Head of caudate nucleus (tissue), 42 donors: ENCODE data around the gene CDK2AP2.
"Not testable (repeated sequence)": the region's sequence is repeated elsewhere in the genome, so short reads cannot be mapped to it uniquely, and the experiment has no call there.

Experiments used
- DNase-seq, 42 donors: peaks; one replicate each; pipeline versions ENCODE4 v3.0.0 to v3.0.0-alpha.2; 2020 to 2021; ENCODE audit warnings: mixed read lengths in 7 of 42
- intact Hi-C: fragments of 100-400 bp; cut with DNase I; formaldehyde crosslinking; loops from one replicate; pipeline ENCODE4 v1.15.0; 2022

CDK2AP2 gene

GRCh38 chr11:67493548-67494370 is 14.2 kb downstream of the CDK2AP2 start:
- DNase-seq, result no peak
- intact Hi-C loops, result no loop called here

- no peak for DNase-seq
- intact Hi-C loops, result no loop called here
These were observed 15.0 kb downstream of the CDK2AP2 start for GRCh38 chr11:67492801-67493547.

DNA sequence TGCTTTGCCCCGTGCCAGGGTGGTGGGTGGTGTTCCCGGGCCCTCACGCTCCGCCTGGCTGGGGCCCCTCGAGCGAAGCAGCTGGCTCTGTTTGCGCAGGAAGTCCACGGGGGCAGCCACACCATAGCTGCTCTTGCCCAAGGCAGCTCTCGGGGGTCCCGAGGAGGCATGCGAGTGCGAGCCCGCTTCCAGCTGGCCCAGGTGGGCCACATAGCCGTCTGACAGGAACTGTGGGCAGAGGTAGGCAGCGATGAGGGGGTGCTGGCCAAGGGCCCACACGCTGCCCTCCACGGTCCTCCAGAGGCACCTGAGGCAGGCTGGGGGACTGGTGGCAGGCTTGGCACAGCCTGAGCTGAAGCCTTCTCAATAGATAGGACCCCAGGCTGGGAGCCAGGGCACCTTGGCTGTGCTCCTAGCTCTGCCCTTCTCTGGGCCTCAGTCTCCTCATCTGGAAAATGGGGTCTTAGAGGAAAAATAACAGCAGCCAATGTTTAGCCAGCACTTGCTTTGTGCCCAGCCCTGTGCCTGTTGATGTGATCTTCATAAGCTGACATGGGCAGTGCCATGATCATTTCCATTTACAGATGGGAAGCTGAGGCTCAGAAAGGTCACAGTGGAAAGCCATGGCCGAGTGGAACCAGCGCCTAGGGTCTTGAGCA is 15.8 kb downstream of the CDK2AP2 start:
- no peak for DNase-seq
- intact Hi-C loops, result no loop called here

DNA sequence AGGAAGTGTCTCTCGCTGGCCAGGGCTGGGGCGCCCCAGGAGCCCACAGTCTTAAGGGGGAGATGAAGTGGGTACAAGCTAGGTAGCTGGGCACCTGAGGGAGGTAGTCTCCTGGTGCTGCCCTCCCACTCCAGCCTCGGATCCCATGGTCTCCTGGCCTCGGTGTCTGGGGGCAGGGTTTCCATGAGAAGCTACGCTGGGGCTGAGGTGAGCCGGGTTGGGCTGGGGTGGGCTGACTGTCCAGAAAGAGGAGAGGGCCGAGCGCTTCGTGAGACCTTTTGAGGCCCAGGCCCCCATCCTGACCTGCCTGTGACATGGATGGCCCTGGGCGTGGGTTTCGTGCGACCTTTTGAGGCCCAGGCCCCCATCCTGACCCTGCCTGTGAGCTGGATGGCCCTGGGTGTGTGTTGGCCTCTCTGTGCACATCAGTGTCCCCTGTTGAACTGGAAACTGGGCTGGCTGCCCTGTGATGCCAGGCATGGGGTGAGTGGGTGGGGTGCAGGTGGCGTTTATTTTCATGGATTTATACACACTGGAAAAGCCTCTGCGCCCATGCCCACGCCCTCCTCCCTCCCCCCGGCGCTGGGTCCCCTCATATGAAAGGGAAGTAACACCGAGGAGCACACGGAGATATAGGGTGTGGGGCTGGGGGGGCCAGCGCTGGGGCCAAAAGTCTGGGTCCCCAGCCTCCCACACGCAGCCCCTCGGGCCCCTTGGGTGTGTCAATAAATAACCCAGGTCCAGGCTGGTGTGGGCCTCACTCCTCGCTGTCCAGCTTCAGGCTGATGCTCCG is 16.5 kb downstream of the CDK2AP2 start:
- DNase-seq, result no peak
- intact Hi-C loops, result no loop called here

GRCh38 chr11:67490727-67491065 is 17.3 kb downstream of the CDK2AP2 start:
- intact Hi-C loops, result no loop called here
- no peak for DNase-seq

DNA sequence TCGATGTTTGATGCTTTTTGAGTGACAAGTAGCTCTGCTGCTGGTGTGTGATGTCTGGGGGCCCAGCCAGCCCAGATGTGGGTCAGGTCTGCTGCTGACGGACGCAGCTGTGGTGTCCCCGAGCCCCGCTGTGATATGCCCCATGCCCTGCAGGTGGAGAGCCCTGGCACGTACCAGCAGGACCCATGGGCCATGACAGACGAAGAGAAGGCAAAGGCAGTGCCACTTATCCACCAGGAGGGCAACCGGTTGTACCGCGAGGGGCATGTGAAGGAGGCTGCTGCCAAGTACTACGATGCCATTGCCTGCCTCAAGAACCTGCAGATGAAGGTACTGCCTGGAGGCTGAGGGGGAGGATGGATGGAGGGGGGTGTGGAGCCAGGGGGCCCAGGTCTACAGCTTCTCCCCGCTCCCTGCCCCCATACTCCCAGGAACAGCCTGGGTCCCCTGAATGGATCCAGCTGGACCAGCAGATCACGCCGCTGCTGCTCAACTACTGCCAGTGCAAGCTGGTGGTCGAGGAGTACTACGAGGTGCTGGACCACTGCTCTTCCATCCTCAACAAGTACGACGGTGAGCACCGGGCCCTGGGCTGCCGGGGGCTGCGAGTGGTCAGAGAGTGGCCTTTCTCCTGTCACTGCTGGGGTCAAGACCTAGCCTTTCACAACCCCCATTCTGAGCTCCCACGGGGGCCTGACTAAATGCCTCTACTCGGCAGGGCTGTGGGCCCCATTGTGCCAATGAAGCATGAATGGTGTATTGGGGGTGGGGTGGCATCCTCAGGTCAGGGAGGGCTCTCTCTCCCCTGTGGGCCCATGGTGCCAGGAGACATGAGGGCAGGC is 17.9 kb downstream of the CDK2AP2 start:
- intact Hi-C loops, result no loop called here
- DNase-seq, result no peak

DNA sequence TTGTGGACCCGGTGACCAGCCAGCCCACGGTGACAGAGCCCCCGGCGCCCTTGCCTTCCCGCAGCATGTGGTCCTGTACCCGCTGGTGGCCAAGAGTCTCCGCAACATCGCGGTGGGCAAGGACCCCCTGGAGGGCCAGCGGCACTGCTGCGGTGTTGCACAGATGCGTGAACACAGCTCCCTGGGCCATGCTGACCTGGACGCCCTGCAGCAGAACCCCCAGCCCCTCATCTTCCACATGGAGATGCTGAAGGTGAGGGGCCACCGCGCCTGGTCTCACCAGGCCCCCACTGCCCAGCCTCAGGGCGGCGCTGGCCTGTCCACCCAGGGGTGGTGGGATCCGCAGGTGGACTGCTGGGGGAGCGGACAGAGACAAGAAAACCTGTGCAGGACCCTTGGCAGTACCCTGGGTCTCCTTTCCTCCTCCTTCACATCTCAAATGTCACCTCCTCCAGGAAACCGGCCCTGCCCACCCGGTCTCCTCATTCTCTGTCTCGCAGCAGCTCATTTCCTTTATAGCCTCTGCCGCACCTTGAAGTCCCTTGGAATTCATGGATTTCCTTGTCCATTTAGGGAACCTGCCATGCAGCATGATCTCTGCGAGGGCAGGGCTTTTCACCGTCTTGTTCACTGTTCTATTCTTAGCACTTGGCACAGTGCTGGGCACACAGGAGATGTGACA is 18.6 kb downstream of the CDK2AP2 start:
- intact Hi-C loops, result no loop called here
- no peak for DNase-seq

DNA sequence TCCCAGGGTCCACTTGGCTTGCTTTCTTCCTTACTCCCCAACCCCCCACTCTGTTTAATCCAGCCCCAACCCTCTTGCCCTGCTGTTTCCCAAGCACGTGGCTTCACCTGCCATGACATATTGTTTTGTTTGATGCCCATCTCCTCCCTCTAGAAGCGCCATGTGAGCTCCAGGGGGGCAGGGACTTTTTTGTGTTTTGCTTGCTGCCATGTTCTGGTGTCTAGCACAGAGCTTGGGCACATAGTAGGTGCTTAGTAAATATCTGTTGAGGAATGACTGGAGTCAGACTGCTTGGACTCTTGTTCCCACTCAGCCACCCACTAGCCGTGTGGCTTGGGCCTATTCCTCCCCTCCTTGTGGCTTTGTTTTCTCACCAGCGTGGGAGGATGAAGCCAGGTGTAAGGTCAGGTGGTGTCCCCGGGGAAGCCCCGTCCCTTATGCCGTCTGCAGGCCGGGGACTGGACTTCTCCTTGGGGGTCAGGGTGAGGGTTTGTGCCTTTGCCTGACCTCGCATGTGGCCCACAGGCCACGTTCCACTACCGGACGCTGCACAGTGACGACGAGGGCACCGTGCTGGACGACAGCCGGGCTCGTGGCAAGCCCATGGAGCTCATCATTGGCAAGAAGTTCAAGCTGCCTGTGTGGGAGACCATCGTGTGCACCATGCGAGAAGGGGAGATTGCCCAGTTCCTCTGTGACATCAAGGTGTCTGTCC is 21.3 kb downstream of the CDK2AP2 start:
- no peak for DNase-seq
- intact Hi-C loops, result no loop called here

DNA sequence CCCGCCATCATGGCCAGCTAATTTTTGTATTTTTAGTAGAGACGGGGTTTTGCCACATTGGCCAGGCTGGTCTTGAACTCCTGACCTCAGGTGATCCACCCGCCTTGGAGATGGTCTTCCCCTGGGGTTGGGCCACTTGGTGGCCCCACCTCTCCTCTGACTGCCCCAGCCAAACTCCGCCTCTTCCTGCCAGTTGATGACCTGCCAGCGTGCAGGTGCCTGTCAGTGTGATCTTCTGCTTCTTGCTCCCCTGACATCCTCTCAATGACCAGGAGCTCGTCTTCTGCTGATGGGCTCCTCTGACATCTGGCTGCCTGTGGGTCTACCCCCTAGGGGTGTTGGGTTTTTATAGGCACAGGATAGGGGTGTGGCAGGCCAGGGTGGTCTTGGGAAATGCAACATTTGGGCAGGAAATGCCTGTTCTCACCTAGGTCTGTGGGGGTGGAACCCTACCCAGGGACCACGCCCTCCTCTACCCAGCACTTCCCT is 22.0 kb downstream of the CDK2AP2 start:
- intact Hi-C loops, DNase-seq: not testable (repeated sequence)

DNA sequence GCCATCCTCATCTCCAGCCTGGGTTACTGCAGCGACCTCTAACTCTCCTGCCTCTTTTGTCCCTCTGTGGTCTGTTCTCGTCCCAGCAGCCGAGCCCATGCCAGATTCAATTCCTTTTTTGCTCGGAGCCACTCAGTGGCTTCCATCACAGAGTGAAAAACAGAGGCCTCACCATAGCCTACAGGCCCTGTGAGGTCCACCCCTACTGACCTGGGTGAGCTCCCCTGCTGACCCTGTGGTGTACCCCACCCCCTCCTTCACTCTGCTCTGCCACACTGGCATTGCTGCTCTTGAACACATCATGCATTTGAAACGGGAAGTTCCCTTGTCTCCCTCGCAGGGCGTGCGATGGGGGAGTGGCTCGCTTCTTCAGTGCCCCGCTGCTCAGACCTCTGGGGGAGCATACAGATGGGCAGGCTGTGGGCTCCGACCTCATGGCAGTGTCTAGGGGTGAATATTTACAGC is 23.1 kb downstream of the CDK2AP2 start:
- intact Hi-C loops, result loop anchor here (5.0 kb wide), 1 partner anchor 83 kb away; the partner anchor contains the start of genes PPP1CA and TBC1D10C
- peak in 9 of 42 donors; percentile 17 to 67 (median 28) for DNase-seq

- no peak for DNase-seq
- intact Hi-C loops, result loop anchor here (2.0 to 5.0 kb wide), 2 partner anchors 15 to 82 kb away; partner anchors contain the start of genes PPP1CA, TBC1D10C and TMEM134
These were observed 23.9 kb downstream of the CDK2AP2 start for GRCh38 chr11:67483831-67484665.

DNA sequence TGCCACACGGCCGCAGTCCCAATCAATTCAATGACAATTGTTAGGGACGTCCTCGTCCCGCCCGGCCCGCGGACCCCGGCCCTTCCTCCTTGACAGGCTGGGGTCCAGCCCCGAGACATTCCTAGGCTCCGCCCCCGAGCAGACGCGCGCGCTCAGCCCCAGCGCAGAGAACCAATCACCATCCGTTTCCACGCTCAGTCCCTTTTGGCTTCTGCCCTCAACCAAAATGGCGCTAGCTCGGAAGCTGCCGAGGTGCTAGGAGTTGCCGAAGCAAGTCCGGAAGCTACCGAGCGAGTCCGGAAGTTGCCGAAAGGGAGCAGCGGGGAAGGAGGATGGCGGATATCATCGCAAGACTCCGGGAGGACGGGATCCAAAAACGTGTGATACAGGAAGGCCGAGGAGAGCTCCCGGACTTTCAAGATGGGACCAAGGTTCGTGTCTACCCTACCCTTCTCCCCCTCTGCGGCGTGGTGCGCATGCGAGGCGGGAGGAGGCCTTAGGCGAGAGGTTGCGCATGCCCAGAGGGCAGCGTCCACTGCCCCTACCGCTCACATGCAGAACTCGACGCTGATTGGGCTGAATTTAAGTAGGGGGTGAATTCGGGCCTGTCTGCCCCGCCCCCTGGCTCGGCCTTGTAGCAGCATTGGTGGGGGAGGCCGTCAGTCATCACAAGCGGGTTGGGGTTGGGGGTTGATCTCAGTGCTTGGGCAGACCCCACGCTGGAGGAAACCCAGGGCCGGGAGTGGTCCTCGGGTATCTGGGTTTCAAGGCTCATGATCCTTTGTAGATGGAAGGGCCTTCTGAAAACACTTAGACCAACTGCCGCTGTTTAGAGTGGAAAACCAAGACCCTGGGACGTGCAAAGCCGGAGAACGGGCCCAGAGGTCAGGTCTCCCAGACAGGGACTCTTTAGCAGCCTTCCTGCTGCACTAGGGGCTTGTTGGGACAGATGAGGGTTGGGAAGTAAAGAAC is 24.8 kb downstream of the CDK2AP2 start, which contains the start of gene AIP:
Gene AIP (plus strand): TSS at position 200 of the 972 bp plus-strand sequence. CDS start 133 bp downstream, at position 333.
- peak; percentile 92 to 99 (median 97) for DNase-seq
- intact Hi-C loops, result loop anchor here (2.0 to 5.0 kb wide), 2 partner anchors 14 to 81 kb away; partner anchors contain the start of genes PPP1CA, TBC1D10C and TMEM134

- DNase-seq, result no peak
- intact Hi-C loops, result loop anchor here (2.0 to 5.0 kb wide), 2 partner anchors 14 to 80 kb away; partner anchors contain the start of genes PPP1CA, TBC1D10C and TMEM134
These were observed 25.6 kb downstream of the CDK2AP2 start for GRCh38 chr11:67482275-67482826.
